Prostate gland (tissue), 2 donors: ENCODE results near the gene LDAF1.

Experiments used
- POLR2A ChIP-seq: fragments of 450-650 bp; IDR thresholded peaks from one replicate; pipeline ENCODE4 v1.6.1; 2016; ENCODE audit warnings: antibody characterized with exemption, mild to moderate bottlenecking
- POLR2AphosphoS5 ChIP-seq: sonication (generic); formaldehyde crosslinking; IDR thresholded peaks from one replicate; pipeline ENCODE4 v1.6.1; 2017; ENCODE audit warnings: antibody characterized with exemption
- TF ChIP-seq, protein P1 (sequence below), 4 experiments: fragments of 200-600 bp in 2 of 4; fragments of 450-650 bp in 2 of 4; sonication (generic) in 2 of 4; IDR thresholded peaks; 1 replicate in 3 of 4; 2 replicates in 1 of 4; pipeline ENCODE4 v1.5.1; 2016 to 2019; ENCODE audit warnings: antibody characterized with exemption in 4 of 4, mild to moderate bottlenecking in 2 of 4, moderate library complexity in 2 of 4

GRCh38 chr16:21150375-21151001, 8.0 kb upstream of the LDAF1 start, which contains the start of gene DNAH3:
- TF ChIP-seq, protein P1, sequence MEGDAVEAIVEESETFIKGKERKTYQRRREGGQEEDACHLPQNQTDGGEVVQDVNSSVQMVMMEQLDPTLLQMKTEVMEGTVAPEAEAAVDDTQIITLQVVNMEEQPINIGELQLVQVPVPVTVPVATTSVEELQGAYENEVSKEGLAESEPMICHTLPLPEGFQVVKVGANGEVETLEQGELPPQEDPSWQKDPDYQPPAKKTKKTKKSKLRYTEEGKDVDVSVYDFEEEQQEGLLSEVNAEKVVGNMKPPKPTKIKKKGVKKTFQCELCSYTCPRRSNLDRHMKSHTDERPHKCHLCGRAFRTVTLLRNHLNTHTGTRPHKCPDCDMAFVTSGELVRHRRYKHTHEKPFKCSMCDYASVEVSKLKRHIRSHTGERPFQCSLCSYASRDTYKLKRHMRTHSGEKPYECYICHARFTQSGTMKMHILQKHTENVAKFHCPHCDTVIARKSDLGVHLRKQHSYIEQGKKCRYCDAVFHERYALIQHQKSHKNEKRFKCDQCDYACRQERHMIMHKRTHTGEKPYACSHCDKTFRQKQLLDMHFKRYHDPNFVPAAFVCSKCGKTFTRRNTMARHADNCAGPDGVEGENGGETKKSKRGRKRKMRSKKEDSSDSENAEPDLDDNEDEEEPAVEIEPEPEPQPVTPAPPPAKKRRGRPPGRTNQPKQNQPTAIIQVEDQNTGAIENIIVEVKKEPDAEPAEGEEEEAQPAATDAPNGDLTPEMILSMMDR (IDR thresholded peaks at IDR 0.05) = no peak
- TF ChIP-seq POLR2AphosphoS5 = peak; percentile 74
- TF ChIP-seq POLR2A = no peak
